Activated CD4-positive, alpha-beta T cell treated with anti-CD3 and anti-CD28 coated beads, Interleukin-2, Interleukin-4, amounts not matched to agents 100 ng/mL and 50 ng/mL, durations not matched to agents 16 hours and 8 hours (primary cell): ENCODE measurements around the gene TXNDC16.
"Not testable (repeated sequence)": the region's sequence is repeated elsewhere in the genome, so short reads cannot be mapped to it uniquely, and the experiment has no call there.

Experiments
- DNase-seq: peaks from one replicate; pipeline ENCODE4 v3.0.0-alpha.2; 2020; ENCODE audit warnings: low spot score

Gene TXNDC16

GRCh38 chr14:52536269-52536668, 16.0 kb downstream of the TXNDC16 start:
- no peak for DNase-seq

GRCh38 chr14:52531481-52531880, 20.8 kb downstream of the TXNDC16 start:
- no peak for DNase-seq

GRCh38 chr14:52527052-52527451, 25.3 kb downstream of the TXNDC16 start:
- DNase-seq, result no peak

- DNase-seq, result no peak
Observed at GRCh38 chr14:52522581-52523345, 29.5 kb downstream of the TXNDC16 start.

- no peak for DNase-seq
Observed at GRCh38 chr14:52522033-52522432, 30.3 kb downstream of the TXNDC16 start.

- DNase-seq, result no peak
Observed at GRCh38 chr14:52514046-52514811, 38.1 kb downstream of the TXNDC16 start.

- DNase-seq, result no peak
Observed at GRCh38 chr14:52513249-52513648, 39.1 kb downstream of the TXNDC16 start.

GRCh38 chr14:52494444-52494843, 57.9 kb downstream of the TXNDC16 start:
- no peak for DNase-seq

GRCh38 chr14:52485350-52485960, 66.8 kb downstream of the TXNDC16 start:
- DNase-seq, result no peak

- no peak for DNase-seq
Observed at GRCh38 chr14:52481864-52482263, 70.4 kb downstream of the TXNDC16 start.

- peak; percentile 23 for DNase-seq
Observed at GRCh38 chr14:52473557-52473956, 78.7 kb downstream of the TXNDC16 start.

GRCh38 chr14:52472728-52473127, 79.6 kb downstream of the TXNDC16 start:
- no peak for DNase-seq

- not testable (repeated sequence) for DNase-seq
Observed at GRCh38 chr14:52472251-52472650, 80.1 kb downstream of the TXNDC16 start.

- peak; percentile 44 for DNase-seq
Observed at GRCh38 chr14:52467515-52468266, 84.6 kb downstream of the TXNDC16 start.

- no peak for DNase-seq
Observed at GRCh38 chr14:52464175-52464574, 88.1 kb downstream of the TXNDC16 start.

- no peak for DNase-seq
Observed at GRCh38 chr14:52463375-52463774, 88.9 kb downstream of the TXNDC16 start.

- no peak for DNase-seq
Observed at GRCh38 chr14:52461721-52462120, 90.6 kb downstream of the TXNDC16 start.

GRCh38 chr14:52458721-52459085, 93.6 kb downstream of the TXNDC16 start:
- no peak for DNase-seq

GRCh38 chr14:52457411-52457810, 94.9 kb downstream of the TXNDC16 start:
- no peak for DNase-seq

GRCh38 chr14:52455291-52456088, 96.8 kb downstream of the TXNDC16 start:
- DNase-seq, result no peak

GRCh38 chr14:52447236-52447635, 105.1 kb downstream of the TXNDC16 start:
- DNase-seq, result no peak
